ENCODE results near the gene SYNC.
"Not testable (repeated sequence)": the region's sequence is repeated elsewhere in the genome, so short reads cannot be mapped to it uniquely, and the experiment has no call there.

The SYNC gene

DNA sequence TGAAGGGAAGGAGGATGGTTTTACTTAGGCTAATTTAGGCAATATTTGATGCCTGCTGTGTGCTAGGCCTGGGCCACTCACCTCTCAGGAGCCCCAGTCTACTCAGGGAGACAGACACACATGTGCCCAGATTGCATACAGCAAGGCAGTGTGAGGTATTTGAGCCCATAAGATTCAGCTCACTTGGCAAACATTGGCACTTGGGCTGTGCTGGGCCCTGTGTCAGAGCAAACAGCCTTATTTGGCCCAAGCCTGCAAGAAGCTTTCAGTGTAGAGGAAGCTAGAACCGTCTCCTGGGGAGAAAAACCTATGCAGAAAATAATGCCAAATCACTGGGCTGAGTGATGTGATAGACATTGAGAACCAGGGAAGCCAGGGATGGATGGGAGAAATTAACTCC lies 3.9 kb upstream of the SYNC start:
- TF ChIP-seq, protein P1, sequence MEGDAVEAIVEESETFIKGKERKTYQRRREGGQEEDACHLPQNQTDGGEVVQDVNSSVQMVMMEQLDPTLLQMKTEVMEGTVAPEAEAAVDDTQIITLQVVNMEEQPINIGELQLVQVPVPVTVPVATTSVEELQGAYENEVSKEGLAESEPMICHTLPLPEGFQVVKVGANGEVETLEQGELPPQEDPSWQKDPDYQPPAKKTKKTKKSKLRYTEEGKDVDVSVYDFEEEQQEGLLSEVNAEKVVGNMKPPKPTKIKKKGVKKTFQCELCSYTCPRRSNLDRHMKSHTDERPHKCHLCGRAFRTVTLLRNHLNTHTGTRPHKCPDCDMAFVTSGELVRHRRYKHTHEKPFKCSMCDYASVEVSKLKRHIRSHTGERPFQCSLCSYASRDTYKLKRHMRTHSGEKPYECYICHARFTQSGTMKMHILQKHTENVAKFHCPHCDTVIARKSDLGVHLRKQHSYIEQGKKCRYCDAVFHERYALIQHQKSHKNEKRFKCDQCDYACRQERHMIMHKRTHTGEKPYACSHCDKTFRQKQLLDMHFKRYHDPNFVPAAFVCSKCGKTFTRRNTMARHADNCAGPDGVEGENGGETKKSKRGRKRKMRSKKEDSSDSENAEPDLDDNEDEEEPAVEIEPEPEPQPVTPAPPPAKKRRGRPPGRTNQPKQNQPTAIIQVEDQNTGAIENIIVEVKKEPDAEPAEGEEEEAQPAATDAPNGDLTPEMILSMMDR (IDR thresholded peaks at IDR 0.05; ENCODE audit: borderline replicate concordance, control extremely low read depth, extremely low read depth, insufficient read depth, missing control alignments), result no peak
- DNase-seq (ENCODE audit: low spot score), result no peak
- in situ Hi-C loops (cut with MboI; ENCODE audit: low sequenced_read_pairs, unreplicated experiment), result no loop called here

DNA sequence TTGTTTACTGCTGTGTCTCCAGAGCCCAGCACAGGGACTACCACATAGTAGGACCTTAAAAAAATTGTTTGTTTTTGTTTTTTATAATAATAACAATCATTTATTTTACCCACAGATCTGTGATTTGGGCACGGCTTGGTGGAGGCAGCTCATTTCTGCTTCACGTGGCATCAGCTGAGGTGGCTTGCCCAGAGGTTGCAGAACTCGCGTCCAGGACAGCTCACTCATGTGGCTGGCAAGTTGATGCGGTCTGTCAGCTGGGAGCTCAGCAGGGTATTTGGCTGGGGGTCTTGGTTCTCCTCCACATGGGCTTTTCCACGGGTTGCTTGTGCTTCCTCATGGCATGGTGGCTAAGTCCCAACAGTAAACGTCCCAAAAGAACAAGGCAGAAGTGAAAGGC lies 2.9 kb upstream of the SYNC start:
- TF ChIP-seq, protein P1 (IDR thresholded peaks at IDR 0.05; ENCODE audit: borderline replicate concordance, control extremely low read depth, extremely low read depth, insufficient read depth, missing control alignments), result no peak
- no peak for DNase-seq (ENCODE audit: low spot score)
- in situ Hi-C loops (cut with MboI; ENCODE audit: low sequenced_read_pairs, unreplicated experiment), result no loop called here

- DNase-seq (ENCODE audit: low spot score), result no peak
- in situ Hi-C loops (cut with MboI; ENCODE audit: low sequenced_read_pairs, unreplicated experiment), result no loop called here
- TF ChIP-seq, protein P1 (IDR thresholded peaks at IDR 0.05; ENCODE audit: borderline replicate concordance, control extremely low read depth, extremely low read depth, insufficient read depth, missing control alignments), result no peak
These were observed 1.1 kb upstream of the SYNC start for GRCh38 chr1:32703479-32704291.

- in situ Hi-C loops (cut with MboI; ENCODE audit: low sequenced_read_pairs, unreplicated experiment), result no loop called here
- no peak for DNase-seq (ENCODE audit: low spot score)
- TF ChIP-seq, protein P1 (IDR thresholded peaks at IDR 0.05; ENCODE audit: borderline replicate concordance, control extremely low read depth, extremely low read depth, insufficient read depth, missing control alignments), result no peak
These were observed 495 bp downstream of the SYNC start for GRCh38 chr1:32701951-32702598.

DNA sequence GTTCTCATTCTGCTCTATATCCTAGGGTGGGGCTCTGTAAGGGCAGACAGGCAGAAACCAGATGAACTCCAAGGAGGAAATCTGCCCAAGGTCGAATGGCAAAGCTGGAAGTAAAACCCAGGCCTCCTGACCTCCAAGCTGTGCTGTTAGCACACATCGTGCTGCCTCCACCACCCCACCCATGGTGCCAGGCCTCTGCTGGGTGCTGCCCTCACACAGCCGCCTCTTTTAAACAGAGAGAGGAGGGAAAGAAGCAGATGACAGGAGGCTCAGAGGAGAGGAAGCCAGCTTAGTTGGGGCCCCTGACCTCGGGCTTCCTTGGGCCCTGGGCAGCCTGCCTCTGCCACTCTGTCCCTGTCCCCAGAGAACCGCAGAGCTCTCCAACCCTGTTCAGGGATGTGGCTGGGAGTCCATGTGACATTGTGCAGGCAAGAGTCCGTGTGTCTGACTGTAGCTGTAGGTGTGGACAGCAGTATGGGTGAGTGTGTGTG lies 1.1 kb downstream of the SYNC start:
- no peak for DNase-seq (ENCODE audit: low spot score)
- in situ Hi-C loops (cut with MboI; ENCODE audit: low sequenced_read_pairs, unreplicated experiment), result no loop called here
- TF ChIP-seq, protein P1 (IDR thresholded peaks at IDR 0.05; ENCODE audit: borderline replicate concordance, control extremely low read depth, extremely low read depth, insufficient read depth, missing control alignments), result no peak

- in situ Hi-C loops (cut with MboI; ENCODE audit: low sequenced_read_pairs, unreplicated experiment); DNase-seq (ENCODE audit: low spot score): not testable (repeated sequence)
These were observed 5.6 kb downstream of the SYNC start for GRCh38 chr1:32696996-32697395.

GRCh38 chr1:32696041-32696440 lies 6.5 kb downstream of the SYNC start:
- TF ChIP-seq, protein P1 (IDR thresholded peaks at IDR 0.05; ENCODE audit: borderline replicate concordance, control extremely low read depth, extremely low read depth, insufficient read depth, missing control alignments), result no peak
- DNase-seq (ENCODE audit: low spot score), result no peak
- in situ Hi-C loops (cut with MboI; ENCODE audit: low sequenced_read_pairs, unreplicated experiment), result no loop called here

Data from GM13976 (cell line).